ENCODE measurements around the gene DGKH.
A peak's percentile ranks its signal among the peaks of the same experiment; 100 is the strongest.
"Not testable (repeated sequence)": the region's sequence is repeated elsewhere in the genome, so short reads cannot be mapped to it uniquely, and the experiment has no call there.

The DGKH gene

GRCh38 chr13:42149136-42149535 lies 100.7 kb downstream of the DGKH start:
- no peak overlapping the region for H3K27ac ChIP-seq
- TF ChIP-seq CTCF (IDR thresholded peaks at IDR 0.05) (no peak), ZFX (IDR thresholded peaks at IDR 0.05; ENCODE audit: borderline replicate concordance) (no peak)

GRCh38 chr13:42151781-42152180 lies 103.3 kb downstream of the DGKH start:
- H3K27ac ChIP-seq: no peak overlapping the region
- TF ChIP-seq CTCF (IDR thresholded peaks at IDR 0.05) (no peak), ZFX (IDR thresholded peaks at IDR 0.05; ENCODE audit: borderline replicate concordance) (no peak)

DNA sequence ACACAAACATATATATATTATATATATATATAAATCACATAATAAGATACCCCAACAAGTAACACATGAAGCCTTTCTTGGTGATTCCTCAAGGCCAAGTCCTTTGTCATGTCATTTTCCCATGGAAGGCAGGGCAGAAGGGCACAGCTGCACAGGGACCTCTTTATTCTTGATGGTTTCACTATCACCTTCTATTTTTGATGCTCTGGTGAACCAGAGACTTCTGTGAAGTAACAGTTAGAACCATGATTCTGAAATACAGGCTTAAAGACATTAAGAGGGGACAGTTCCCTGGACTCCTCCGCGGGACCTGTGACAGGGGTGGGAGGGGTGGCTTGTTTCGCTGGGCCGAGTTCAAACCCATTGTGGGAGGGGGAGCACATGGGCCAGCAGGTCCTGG lies 104.0 kb downstream of the DGKH start:
- TF ChIP-seq CTCF (IDR thresholded peaks at IDR 0.05): no peak
- TF ChIP-seq ZFX (IDR thresholded peaks at IDR 0.05; ENCODE audit: borderline replicate concordance): no peak

GRCh38 chr13:42153199-42154113 lies 105.0 kb downstream of the DGKH start:
- no peak for TF ChIP-seq ZFX (IDR thresholded peaks at IDR 0.05; ENCODE audit: borderline replicate concordance)
- TF ChIP-seq CTCF (IDR thresholded peaks at IDR 0.05): no peak
- peak overlapping the region; percentile 62 for H3K27ac ChIP-seq

More for the DNA sequence above, 104.0 kb downstream of the DGKH start:
- H3K27ac ChIP-seq: no peak overlapping the region

GRCh38 chr13:42155251-42155650 lies 106.8 kb downstream of the DGKH start:
- H3K27ac ChIP-seq: no peak overlapping the region
- TF ChIP-seq CTCF (IDR thresholded peaks at IDR 0.05): no peak
- no peak for TF ChIP-seq ZFX (IDR thresholded peaks at IDR 0.05; ENCODE audit: borderline replicate concordance)

DNA sequence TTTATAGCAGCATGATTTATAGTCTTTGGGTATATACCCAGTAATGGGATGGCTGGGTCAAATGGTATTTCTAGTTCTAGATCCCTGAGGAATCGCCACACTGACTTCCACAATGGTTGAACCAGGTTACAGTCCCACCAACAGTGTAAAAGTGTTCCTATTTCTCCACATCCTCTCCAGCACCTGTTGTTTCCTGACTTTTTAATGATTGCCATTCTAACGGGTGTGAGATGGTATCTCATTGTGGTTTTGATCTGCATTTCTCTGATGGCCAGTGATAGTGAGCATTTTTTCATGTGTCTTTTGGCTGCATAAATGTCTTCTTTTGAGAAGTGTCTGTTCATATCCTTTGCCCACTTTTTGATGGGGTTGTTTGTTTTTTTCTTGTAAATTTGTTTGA lies 114.9 kb downstream of the DGKH start:
- H3K27ac ChIP-seq: not testable (repeated sequence)

DNA sequence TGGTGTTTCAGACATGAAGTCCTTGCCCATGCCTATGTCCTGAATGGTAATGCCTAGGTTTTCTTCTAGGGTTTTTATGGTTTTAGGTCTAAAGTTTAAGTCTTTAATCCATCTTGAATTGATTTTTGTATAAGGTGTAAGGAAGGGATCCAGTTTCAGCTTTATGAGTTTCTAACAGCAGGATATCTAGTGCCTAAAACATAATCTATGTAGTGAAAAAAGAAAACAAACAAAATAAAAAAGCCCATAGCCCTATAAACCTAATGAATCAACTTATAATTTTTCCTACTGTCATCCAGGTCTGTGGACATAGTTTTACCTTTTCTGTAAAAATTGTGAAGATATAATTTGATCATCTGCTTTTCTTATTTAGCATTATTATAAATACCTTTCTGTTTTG lies 115.5 kb downstream of the DGKH start:
- H3K27ac ChIP-seq: not testable (repeated sequence)

- TF ChIP-seq ZFX (IDR thresholded peaks at IDR 0.05; ENCODE audit: borderline replicate concordance): no peak
- TF ChIP-seq CTCF (IDR thresholded peaks at IDR 0.05): no peak
- H3K27ac ChIP-seq: no peak overlapping the region
These were observed 116.2 kb downstream of the DGKH start for GRCh38 chr13:42164557-42165125.
